ENCODE data around the gene ALDH6A1.

- no peak for TF ChIP-seq CTCF (IDR thresholded peaks at IDR 0.05)
- no peak for TF ChIP-seq POLR2A (IDR thresholded peaks at IDR 0.05)
These were observed 5.2 kb upstream of the ALDH6A1 start for GRCh38 chr14:74089251-74090020.
